Measurements from ENCODE around the gene TSHZ2.

The TSHZ2 gene

GRCh38 chr20:53335555-53335954 lies 363.4 kb downstream of the TSHZ2 start:
- no peak for DNase-seq (ENCODE audit: extremely low read depth, insufficient read length)
- Histone ChIP-seq H3K36me3 (ENCODE audit: control insufficient read depth, insufficient read depth, low read length) (no peaks in the 10 kb centered on the region), H3K27me3 (replicated peaks; ENCODE audit: control insufficient read depth, insufficient read depth, low read length) (no peaks in the 10 kb centered on the region), H3K4me3 (replicated peaks; ENCODE audit: low read depth, low read length) (no peak overlapping the region)
- no peak for TF ChIP-seq CTCF (IDR thresholded peaks at IDR 0.05; ENCODE audit: insufficient read depth, low read length, poor library complexity, severe bottlenecking)

GRCh38 chr20:53336892-53337291 lies 364.7 kb downstream of the TSHZ2 start:
- no peaks in the 10 kb centered on the region; the same call in 1 of the 2 replicates for H3K27me3 ChIP-seq (replicated peaks; ENCODE audit: control insufficient read depth, insufficient read depth, low read length)
- DNase-seq (ENCODE audit: extremely low read depth, insufficient read length), result no peak
- no peak overlapping the region for H3K4me3 ChIP-seq (replicated peaks; ENCODE audit: low read depth, low read length)
- H3K36me3 ChIP-seq (ENCODE audit: control insufficient read depth, insufficient read depth, low read length), result no peaks in the 10 kb centered on the region
- TF ChIP-seq CTCF (IDR thresholded peaks at IDR 0.05; ENCODE audit: insufficient read depth, low read length, poor library complexity, severe bottlenecking), result no peak

- Histone ChIP-seq H3K27me3 (replicated peaks; ENCODE audit: control insufficient read depth, insufficient read depth, low read length) (no peaks in the 10 kb centered on the region; the same call in 1 of the 2 replicates), H3K36me3 (ENCODE audit: control insufficient read depth, insufficient read depth, low read length) (no peaks in the 10 kb centered on the region), H3K4me3 (replicated peaks; ENCODE audit: low read depth, low read length) (no peak overlapping the region)
- DNase-seq (ENCODE audit: extremely low read depth, insufficient read length), result no peak
- TF ChIP-seq CTCF (IDR thresholded peaks at IDR 0.05; ENCODE audit: insufficient read depth, low read length, poor library complexity, severe bottlenecking), result no peak
These were observed 365.4 kb downstream of the TSHZ2 start for GRCh38 chr20:53337390-53338101.

- no peak for DNase-seq (ENCODE audit: extremely low read depth, insufficient read length)
- no peak for TF ChIP-seq CTCF (IDR thresholded peaks at IDR 0.05; ENCODE audit: insufficient read depth, low read length, poor library complexity, severe bottlenecking)
- Histone ChIP-seq H3K27me3 (replicated peaks; ENCODE audit: control insufficient read depth, insufficient read depth, low read length) (no peaks in the 10 kb centered on the region; the same call in 1 of the 2 replicates), H3K36me3 (ENCODE audit: control insufficient read depth, insufficient read depth, low read length) (no peaks in the 10 kb centered on the region), H3K4me3 (replicated peaks; ENCODE audit: low read depth, low read length) (no peak overlapping the region)
These were observed 366.6 kb downstream of the TSHZ2 start for GRCh38 chr20:53338716-53339115.

- no peak for DNase-seq (ENCODE audit: extremely low read depth, insufficient read length)
- Histone ChIP-seq H3K36me3 (ENCODE audit: control insufficient read depth, insufficient read depth, low read length) (no peaks in the 10 kb centered on the region), H3K4me3 (replicated peaks; ENCODE audit: low read depth, low read length) (no peak overlapping the region), H3K27me3 (replicated peaks; ENCODE audit: control insufficient read depth, insufficient read depth, low read length) (no peaks in the 10 kb centered on the region; the same call in none of the 2 replicates)
- TF ChIP-seq CTCF (IDR thresholded peaks at IDR 0.05; ENCODE audit: insufficient read depth, low read length, poor library complexity, severe bottlenecking), result no peak
These were observed 370.3 kb downstream of the TSHZ2 start for GRCh38 chr20:53342429-53342828.
